ENCODE measurements around the gene TIMD4.
"Not testable (repeated sequence)": the region's sequence is repeated elsewhere in the genome, so short reads cannot be mapped to it uniquely, and the experiment has no call there.

DNA sequence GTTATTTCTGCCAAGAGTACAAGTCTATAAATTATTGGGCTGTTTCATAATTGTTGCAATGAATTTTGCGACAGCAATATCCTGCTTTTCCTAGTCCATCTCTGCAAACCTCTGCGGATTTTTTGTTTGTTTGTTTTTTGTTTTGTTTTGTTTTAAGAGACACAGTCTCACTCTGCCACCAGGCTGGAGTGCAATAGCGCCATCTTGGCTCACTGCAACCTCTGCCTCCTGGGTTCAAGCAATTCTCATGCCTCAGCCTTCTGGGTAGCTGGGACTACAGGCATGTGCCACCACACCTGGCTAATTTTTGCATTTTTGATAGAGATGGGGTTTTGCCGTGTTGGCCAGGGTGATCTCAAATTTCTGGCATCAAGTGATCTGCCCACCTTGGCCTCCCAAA, 37.3 kb downstream of the TIMD4 start:
- not testable (repeated sequence) for TF ChIP-seq POLR2A, EP300 (IDR thresholded peaks at IDR 0.05)
- TF ChIP-seq, protein P1, sequence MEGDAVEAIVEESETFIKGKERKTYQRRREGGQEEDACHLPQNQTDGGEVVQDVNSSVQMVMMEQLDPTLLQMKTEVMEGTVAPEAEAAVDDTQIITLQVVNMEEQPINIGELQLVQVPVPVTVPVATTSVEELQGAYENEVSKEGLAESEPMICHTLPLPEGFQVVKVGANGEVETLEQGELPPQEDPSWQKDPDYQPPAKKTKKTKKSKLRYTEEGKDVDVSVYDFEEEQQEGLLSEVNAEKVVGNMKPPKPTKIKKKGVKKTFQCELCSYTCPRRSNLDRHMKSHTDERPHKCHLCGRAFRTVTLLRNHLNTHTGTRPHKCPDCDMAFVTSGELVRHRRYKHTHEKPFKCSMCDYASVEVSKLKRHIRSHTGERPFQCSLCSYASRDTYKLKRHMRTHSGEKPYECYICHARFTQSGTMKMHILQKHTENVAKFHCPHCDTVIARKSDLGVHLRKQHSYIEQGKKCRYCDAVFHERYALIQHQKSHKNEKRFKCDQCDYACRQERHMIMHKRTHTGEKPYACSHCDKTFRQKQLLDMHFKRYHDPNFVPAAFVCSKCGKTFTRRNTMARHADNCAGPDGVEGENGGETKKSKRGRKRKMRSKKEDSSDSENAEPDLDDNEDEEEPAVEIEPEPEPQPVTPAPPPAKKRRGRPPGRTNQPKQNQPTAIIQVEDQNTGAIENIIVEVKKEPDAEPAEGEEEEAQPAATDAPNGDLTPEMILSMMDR (IDR thresholded peaks at IDR 0.05): not testable (repeated sequence)

Measured in ovary (tissue), 3 donors.